ENCODE results near the gene AAMP.

Gene AAMP

DNA sequence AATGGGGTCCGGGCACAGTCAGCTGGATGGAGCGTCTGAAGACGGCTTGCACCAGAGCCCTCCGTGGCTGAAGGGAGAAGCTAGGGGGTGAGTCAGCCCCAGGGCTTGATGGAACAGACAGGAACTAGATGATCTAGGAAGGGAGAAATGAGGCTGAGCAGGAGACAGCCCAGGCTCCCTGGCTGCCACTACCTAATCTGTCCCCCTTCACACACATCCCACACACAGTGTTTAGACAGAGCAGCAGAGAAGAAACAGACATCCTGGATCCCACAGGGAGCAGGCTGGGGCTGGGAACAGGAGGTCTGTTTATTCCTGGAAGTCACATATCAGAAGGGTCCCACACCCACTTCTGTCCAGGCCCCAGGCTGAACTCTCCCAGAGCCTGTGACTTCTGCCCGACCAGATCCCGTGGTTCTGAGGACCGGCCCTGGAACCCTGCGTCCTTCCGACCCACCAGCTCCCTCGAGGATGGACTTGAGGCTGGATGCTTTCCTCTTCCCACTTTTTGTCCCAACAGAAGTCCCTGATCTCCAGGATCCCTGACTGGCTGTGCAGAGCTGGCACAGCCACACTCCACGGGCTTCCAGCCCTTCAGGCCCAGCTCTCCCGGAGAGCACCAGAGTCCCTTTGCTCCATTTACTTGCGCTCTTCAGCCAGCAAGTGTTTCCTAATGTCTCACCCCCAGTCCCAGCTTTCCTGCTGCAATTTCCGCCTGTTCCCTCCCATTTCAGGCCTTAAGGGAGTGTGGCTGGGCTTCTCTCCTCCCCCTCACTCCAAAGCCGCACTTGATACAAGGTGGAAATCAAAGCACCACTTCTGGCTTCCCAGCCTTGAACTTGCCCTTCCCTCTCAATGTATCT lies 10.6 kb downstream of the AAMP start:
- no peaks in the 10 kb centered on the region for H3K9me3 Mint-ChIP-seq
- peak overlapping the region; percentile 30 for H3K27ac Mint-ChIP-seq
- peaks cover 4% of the 10 kb centered on the region for H3K36me3 Mint-ChIP-seq
- H3K4me1 Mint-ChIP-seq: peaks cover 39% of the 10 kb centered on the region
- H3K4me3 Mint-ChIP-seq: no peak overlapping the region
- H3K27me3 Mint-ChIP-seq: no peaks in the 10 kb centered on the region

DNA sequence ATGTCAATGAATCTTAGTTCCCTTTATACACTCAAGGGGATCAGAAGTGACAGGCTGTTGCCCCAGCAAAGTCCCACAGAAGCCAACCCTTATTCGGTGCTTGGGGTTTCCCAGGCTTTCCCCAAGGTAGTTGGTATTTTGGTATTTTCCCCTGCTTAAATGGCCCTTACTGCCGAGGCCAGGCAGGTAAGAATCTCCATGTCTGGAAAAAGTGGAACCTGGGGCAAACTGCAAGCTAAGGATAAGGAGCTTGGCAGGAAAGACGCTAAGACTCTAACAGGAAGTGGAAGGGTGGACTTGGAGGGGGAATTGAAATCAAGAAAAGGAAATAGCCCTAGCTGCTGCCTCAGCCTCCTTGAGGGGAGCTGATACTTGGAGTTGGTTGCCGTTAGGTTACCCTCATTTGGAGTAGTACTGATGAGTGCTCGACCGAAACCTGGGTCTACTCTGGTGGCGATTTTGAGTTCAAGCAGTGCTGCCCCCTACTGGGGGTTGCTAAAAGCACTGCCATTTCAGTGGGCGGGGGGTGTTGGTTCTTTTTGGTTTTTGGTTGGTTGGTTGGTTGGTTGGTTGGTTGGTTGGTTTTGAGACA lies 12.5 kb downstream of the AAMP start:
- Mint-ChIP-seq H3K4me1 (peaks cover 32% of the 10 kb centered on the region), H3K4me3 (peak overlapping the region; percentile 62), H3K9me3 (no peaks in the 10 kb centered on the region), H3K27ac (peak overlapping the region; percentile 93), H3K27me3 (no peaks in the 10 kb centered on the region), H3K36me3 (peaks cover 6% of the 10 kb centered on the region)

DNA sequence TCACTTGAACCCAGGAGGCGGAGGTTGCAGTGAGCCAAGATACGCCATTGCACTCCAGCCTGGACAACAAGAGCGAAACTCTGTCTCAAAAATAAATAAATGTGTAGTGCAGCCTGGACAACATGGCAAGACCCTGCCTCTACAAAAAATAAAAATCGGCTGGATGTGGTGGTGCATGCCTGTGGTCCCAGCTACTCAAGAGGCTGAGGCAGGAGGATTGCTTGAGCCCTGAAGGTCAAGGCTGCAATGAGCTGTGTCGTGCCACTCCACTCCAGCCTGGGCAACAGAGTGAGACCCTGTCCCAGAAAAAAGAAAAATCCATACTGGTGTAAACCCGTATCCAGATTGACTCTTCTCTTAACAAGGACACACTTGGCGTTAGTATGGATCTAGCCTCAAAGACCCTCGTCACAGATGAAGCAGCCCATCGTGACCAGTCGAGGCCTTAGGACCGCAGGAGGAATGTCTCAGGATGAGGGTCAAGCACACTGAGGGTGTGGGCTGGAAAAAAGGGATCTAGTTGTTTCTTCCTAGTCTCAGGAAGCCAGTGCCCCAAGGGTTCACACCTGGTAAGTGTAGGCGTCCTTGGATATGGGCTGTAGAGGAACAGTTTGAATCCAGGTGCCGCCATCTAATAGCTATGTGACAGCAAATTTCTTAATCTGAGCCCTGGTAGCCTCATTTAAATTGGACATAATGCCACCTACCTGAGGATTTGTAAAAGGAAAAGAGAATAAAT lies 13.2 kb downstream of the AAMP start:
- no peaks in the 10 kb centered on the region for H3K9me3 Mint-ChIP-seq
- peaks cover 6% of the 10 kb centered on the region for H3K36me3 Mint-ChIP-seq
- H3K27ac Mint-ChIP-seq: peak overlapping the region; percentile 74
- H3K27me3 Mint-ChIP-seq: no peaks in the 10 kb centered on the region
- no peak overlapping the region for H3K4me3 Mint-ChIP-seq
- H3K4me1 Mint-ChIP-seq: peaks cover 32% of the 10 kb centered on the region

DNA sequence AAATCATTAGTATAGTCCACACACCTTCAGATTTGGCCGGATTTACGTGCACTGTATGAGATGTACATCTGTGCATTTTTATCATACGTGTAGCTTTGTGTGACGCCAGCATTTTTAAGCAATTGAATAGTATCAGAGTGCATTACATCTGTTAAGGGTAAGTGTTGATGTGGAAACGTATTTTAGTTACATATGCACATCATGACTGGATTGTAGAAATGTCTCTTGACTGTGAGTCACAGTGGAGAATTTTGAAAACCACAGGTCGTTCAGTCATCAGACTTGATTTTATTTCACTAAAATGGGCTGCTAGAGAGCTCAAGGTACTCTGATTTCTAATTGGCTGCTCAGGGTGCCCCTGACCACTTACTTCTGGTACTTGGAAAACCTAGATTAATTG lies 14.5 kb downstream of the AAMP start:
- no peak overlapping the region for H3K4me3 Mint-ChIP-seq
- H3K27me3 Mint-ChIP-seq: no peaks in the 10 kb centered on the region
- H3K9me3 Mint-ChIP-seq: no peaks in the 10 kb centered on the region
- H3K27ac Mint-ChIP-seq: peak overlapping the region; percentile 53
- H3K36me3 Mint-ChIP-seq: peaks cover 8% of the 10 kb centered on the region
- H3K4me1 Mint-ChIP-seq: peaks cover 32% of the 10 kb centered on the region

- Mint-ChIP-seq H3K4me3 (no peak overlapping the region), H3K27me3 (no peaks in the 10 kb centered on the region), H3K9me3 (no peaks in the 10 kb centered on the region), H3K36me3 (peaks cover 15% of the 10 kb centered on the region), H3K27ac (peak overlapping the region; percentile 8), H3K4me1 (peaks cover 21% of the 10 kb centered on the region)
Measured at GRCh38 chr2:218253232-218253625, 16.7 kb downstream of the AAMP start.

DNA sequence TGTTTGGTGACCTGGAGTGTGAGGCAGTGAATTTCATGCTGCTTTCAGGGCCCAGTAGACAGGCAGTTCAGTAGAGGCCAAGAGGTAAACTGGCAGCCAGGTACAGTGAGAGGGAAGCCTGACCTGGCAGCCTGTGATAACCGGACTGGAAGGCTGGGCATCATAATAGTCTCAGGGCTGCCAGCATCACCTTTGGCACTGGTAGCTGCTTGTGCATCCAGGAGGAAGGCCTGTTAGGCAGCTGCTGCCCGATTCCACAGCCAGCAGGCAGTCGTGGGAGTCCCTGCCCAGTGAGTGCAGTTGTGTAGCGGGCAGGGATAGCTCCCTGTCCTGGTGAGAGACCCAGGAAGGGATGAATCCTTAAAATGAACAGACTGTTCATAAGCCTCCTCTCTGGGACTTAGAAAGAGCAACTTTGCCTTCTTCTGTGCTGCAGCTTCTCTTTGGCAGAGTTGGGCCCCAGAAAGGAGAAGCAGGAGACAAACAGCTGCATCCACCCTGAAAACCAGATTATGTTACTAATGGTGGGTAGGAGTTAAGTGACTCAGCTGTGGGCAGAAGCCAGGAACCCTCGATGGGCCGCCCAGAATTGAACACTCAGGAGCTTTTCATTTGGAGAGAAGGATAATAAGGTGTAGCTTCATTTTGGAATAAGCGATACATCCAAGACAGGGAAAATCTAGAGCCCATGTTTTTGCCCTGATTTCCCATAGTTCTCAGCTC lies 17.3 kb downstream of the AAMP start:
- Mint-ChIP-seq H3K4me3 (no peak overlapping the region), H3K27me3 (no peaks in the 10 kb centered on the region), H3K4me1 (peaks cover 19% of the 10 kb centered on the region), H3K36me3 (peaks cover 15% of the 10 kb centered on the region), H3K9me3 (no peaks in the 10 kb centered on the region), H3K27ac (peak overlapping the region; percentile 65)

- H3K4me3 Mint-ChIP-seq: no peak overlapping the region
- no peaks in the 10 kb centered on the region for H3K4me1 Mint-ChIP-seq
- H3K9me3 Mint-ChIP-seq: no peaks in the 10 kb centered on the region
- peaks cover 14% of the 10 kb centered on the region for H3K36me3 Mint-ChIP-seq
- no peak overlapping the region for H3K27ac Mint-ChIP-seq
- H3K27me3 Mint-ChIP-seq: no peaks in the 10 kb centered on the region
Measured at GRCh38 chr2:218249691-218250090, 20.2 kb downstream of the AAMP start.

DNA sequence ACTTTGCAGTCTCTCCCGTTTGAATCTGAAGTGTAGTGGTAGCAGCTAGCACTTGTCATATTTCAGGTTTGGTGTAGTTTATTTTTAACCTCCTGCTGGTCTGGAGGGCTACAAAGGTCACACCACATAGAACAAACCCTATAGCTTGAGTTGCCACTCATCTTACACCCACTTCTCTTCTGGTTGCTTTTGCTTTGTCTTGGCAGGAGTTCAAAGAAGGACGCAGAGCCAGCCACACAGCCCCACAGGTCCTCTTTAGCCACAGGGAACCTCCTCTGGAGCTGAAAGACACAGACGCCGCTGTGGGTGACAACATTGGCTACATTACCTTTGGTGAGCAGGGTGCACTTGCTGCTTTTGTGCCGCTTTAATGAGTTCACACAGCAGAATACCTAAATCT lies 24.7 kb downstream of the AAMP start:
- peak overlapping the region; percentile 35 for H3K27ac Mint-ChIP-seq
- no peak overlapping the region for H3K4me3 Mint-ChIP-seq
- H3K27me3 Mint-ChIP-seq: no peaks in the 10 kb centered on the region
- peaks cover 26% of the 10 kb centered on the region for H3K4me1 Mint-ChIP-seq
- H3K9me3 Mint-ChIP-seq: no peaks in the 10 kb centered on the region
- H3K36me3 Mint-ChIP-seq: peaks cover 17% of the 10 kb centered on the region

DNA sequence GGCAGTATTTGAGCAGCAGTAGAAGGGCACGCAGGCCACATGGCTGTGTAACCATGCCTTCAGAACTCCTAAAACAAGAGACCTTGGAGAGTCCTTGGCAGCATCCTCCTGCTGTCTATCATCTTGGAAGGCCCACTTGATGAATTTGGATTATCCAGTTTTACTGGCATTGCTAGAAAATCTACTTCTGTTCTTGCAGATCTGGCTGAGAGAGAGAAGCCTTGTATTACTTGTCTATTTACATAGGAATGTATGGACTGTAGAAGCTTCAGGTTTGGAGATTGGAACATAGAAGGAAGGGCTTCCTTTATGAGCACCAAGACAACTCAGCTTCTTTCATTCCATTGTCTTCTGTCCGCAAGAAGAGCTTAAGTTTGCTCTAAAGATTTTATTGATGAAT lies 25.3 kb downstream of the AAMP start:
- Mint-ChIP-seq H3K27ac (peak overlapping the region; percentile 19), H3K4me1 (peaks cover 26% of the 10 kb centered on the region), H3K36me3 (peaks cover 15% of the 10 kb centered on the region), H3K27me3 (no peaks in the 10 kb centered on the region), H3K4me3 (no peak overlapping the region), H3K9me3 (no peaks in the 10 kb centered on the region)

GRCh38 chr2:218244204-218244603 lies 25.7 kb downstream of the AAMP start:
- no peak overlapping the region for H3K4me3 Mint-ChIP-seq
- H3K36me3 Mint-ChIP-seq: peaks cover 12% of the 10 kb centered on the region
- peaks cover 26% of the 10 kb centered on the region for H3K4me1 Mint-ChIP-seq
- no peaks in the 10 kb centered on the region for H3K27me3 Mint-ChIP-seq
- H3K9me3 Mint-ChIP-seq: no peaks in the 10 kb centered on the region
- H3K27ac Mint-ChIP-seq: peak overlapping the region; percentile 30

DNA sequence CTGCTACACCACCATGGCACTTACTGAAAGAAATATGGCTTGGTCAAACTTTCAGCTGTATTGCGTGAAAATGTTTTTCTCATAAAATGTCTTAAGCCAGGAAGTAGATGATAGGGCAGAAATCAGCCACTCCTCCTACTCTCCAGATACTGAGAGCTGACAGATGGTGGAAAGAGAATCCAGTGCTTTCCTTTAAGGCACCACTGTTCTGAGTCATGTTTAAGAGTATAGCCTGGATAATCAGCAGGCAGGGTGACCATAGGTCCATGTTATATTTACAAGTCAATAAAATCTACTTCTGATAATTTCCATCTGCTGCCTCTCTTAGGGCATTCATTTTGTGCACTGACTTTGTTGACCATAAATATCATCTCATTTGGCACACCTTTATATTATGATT lies 31.1 kb downstream of the AAMP start:
- H3K27ac Mint-ChIP-seq: peak overlapping the region; percentile 89
- H3K4me3 Mint-ChIP-seq: no peak overlapping the region
- no peaks in the 10 kb centered on the region for H3K9me3 Mint-ChIP-seq
- H3K36me3 Mint-ChIP-seq: peaks cover 11% of the 10 kb centered on the region
- H3K27me3 Mint-ChIP-seq: no peaks in the 10 kb centered on the region
- H3K4me1 Mint-ChIP-seq: peaks cover 36% of the 10 kb centered on the region

DNA sequence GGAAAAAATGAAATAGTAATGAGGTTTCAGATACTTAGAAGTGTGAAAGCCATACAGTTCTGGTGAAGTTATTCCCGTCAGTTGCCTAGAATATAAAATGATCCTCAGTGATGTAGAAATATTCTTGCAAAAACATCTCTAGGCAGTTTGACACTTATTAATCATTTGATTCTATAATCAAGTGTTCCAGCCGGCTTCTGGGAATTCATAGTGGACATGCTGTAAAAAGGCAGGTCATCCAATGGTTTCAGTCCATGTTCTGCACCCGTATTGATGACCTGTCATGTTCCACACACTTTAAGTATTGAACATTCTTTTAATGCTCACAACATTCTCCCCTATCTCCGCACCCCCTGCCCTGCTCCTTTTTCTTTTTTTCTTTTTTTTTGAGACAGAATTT lies 33.1 kb downstream of the AAMP start:
- Mint-ChIP-seq H3K9me3 (no peaks in the 10 kb centered on the region), H3K36me3 (peaks cover 13% of the 10 kb centered on the region), H3K27me3 (no peaks in the 10 kb centered on the region), H3K4me3 (no peak overlapping the region), H3K27ac (peak overlapping the region; percentile 41), H3K4me1 (peaks cover 35% of the 10 kb centered on the region)

DNA sequence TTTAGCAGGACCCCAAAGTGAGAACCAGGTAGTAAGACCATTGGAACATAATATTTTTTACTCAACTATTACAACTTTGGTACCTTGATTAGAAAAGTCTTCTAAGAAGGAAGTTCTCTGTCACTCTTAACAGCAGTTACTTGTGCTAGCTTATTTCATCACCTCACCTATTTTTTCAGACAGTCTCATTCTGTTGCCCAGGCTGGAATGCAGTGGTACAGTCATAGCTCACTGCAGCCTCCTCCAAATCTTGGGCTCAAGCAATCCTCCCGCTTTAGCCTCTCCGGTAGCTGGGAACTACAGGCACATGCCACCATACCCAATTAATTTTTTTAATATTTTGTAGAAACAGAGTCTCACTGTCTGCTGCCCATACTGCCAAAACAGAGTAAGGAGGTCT lies 34.9 kb downstream of the AAMP start:
- peaks cover 22% of the 10 kb centered on the region for H3K36me3 Mint-ChIP-seq
- no peak overlapping the region for H3K4me3 Mint-ChIP-seq
- H3K27me3 Mint-ChIP-seq: no peaks in the 10 kb centered on the region
- peak overlapping the region; percentile 86 for H3K27ac Mint-ChIP-seq
- H3K9me3 Mint-ChIP-seq: no peaks in the 10 kb centered on the region
- H3K4me1 Mint-ChIP-seq: peaks cover 41% of the 10 kb centered on the region

GRCh38 chr2:218234521-218234920 lies 35.4 kb downstream of the AAMP start:
- no peaks in the 10 kb centered on the region for H3K27me3 Mint-ChIP-seq
- no peaks in the 10 kb centered on the region for H3K9me3 Mint-ChIP-seq
- H3K36me3 Mint-ChIP-seq: peaks cover 22% of the 10 kb centered on the region
- H3K27ac Mint-ChIP-seq: peak overlapping the region; percentile 72
- H3K4me3 Mint-ChIP-seq: no peak overlapping the region
- peaks cover 41% of the 10 kb centered on the region for H3K4me1 Mint-ChIP-seq

GRCh38 chr2:218233543-218233942 lies 36.4 kb downstream of the AAMP start:
- H3K4me3 Mint-ChIP-seq: no peak overlapping the region

More at GRCh38 chr2:218233543-218233942, 36.4 kb downstream of the AAMP start:
- Mint-ChIP-seq H3K27ac (peak overlapping the region; percentile 69), H3K9me3 (no peaks in the 10 kb centered on the region), H3K27me3 (no peaks in the 10 kb centered on the region), H3K36me3 (peaks cover 25% of the 10 kb centered on the region), H3K4me1 (peaks cover 50% of the 10 kb centered on the region)

Measured in activated naive CD4-positive, alpha-beta T cell treated with anti-CD3 and anti-CD28 coated beads, Interleukin-2, amount 50 U/mL, for 24 hours (primary cell).